ENCODE measurements around the gene FTCDNL1.

DNA sequence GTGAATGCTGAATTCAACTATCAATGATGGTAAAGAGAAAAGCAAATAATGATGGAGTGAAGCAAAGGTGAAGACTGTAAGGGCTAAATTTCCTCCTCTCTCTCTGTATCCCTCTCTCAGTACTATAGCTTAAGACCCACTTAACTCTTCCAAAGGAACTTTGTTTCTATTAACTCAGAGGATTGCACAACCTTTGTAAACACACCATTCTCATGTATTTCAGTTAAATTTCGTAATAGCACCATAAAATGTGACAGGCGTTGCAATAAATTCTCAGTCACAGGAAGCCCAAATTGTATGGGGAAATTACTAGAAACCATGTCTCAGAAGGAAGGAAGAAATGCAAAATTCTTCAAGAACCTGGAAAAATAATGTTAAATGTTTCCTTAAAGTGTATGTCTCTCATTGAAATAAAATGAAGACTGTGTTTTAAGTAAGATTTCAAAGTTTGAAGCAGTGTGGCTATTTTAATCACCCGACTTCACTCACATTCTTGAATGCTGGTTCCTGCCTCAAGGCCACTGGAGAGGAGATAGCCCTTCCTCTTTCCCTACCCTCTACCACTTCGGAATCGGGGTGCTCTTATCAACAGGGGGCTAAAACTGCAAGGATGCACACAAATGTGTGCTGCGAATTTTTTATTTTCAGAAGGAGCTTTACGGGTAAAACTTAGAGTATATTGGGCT, 112.1 kb downstream of the FTCDNL1 start:
- no peak for TF ChIP-seq RCOR1 (IDR thresholded peaks at IDR 0.05; ENCODE audit: borderline replicate concordance in 1 of 2, low read depth in 2 of 2, low read length in 2 of 2)
- TF ChIP-seq ZFP36 (IDR thresholded peaks at IDR 0.05; ENCODE audit: low read depth, low read length, partially characterized antibody): no peak

Data from K562 (cell line).